ENCODE data around the gene INHBC.
A peak's percentile ranks its signal among the peaks of the same experiment; 100 is the strongest.

Gene INHBC

GRCh38 chr12:57455374-57456144 is 21.0 kb downstream of the INHBC start:
- DNase-seq, result no peak

DNA sequence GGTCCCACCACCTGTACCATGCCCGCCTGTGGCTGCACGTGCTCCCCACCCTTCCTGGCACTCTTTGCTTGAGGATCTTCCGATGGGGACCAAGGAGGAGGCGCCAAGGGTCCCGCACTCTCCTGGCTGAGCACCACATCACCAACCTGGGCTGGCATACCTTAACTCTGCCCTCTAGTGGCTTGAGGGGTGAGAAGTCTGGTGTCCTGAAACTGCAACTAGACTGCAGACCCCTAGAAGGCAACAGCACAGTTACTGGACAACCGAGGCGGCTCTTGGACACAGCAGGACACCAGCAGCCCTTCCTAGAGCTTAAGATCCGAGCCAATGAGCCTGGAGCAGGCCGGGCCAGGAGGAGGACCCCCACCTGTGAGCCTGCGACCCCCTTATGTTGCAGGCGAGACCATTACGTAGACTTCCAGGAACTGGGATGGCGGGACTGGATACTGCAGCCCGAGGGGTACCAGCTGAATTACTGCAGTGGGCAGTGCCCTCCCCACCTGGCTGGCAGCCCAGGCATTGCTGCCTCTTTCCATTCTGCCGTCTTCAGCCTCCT is 21.6 kb downstream of the INHBC start:
- DNase-seq, result peak; percentile 33 to 46

DNA sequence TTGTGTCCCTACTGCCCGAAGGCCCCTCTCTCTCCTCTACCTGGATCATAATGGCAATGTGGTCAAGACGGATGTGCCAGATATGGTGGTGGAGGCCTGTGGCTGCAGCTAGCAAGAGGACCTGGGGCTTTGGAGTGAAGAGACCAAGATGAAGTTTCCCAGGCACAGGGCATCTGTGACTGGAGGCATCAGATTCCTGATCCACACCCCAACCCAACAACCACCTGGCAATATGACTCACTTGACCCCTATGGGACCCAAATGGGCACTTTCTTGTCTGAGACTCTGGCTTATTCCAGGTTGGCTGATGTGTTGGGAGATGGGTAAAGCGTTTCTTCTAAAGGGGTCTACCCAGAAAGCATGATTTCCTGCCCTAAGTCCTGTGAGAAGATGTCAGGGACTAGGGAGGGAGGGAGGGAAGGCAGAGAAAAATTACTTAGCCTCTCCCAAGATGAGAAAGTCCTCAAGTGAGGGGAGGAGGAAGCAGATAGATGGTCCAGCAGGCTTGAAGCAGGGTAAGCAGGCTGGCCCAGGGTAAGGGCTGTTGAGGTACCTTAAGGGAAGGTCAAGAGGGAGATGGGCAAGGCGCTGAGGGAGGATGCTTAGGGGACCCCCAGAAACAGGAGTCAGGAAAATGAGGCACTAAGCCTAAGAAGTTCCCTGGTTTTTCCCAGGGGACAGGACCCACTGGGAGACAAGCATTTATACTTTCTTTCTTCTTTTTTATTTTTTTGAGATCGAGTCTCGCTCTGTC is 22.3 kb downstream of the INHBC start:
- no peak for DNase-seq

GRCh38 chr12:57458665-57459054 is 24.1 kb downstream of the INHBC start:
- DNase-seq, result no peak

- peak; percentile 88 to 92 for DNase-seq
These were observed 24.6 kb downstream of the INHBC start for GRCh38 chr12:57459055-57459749.

DNA sequence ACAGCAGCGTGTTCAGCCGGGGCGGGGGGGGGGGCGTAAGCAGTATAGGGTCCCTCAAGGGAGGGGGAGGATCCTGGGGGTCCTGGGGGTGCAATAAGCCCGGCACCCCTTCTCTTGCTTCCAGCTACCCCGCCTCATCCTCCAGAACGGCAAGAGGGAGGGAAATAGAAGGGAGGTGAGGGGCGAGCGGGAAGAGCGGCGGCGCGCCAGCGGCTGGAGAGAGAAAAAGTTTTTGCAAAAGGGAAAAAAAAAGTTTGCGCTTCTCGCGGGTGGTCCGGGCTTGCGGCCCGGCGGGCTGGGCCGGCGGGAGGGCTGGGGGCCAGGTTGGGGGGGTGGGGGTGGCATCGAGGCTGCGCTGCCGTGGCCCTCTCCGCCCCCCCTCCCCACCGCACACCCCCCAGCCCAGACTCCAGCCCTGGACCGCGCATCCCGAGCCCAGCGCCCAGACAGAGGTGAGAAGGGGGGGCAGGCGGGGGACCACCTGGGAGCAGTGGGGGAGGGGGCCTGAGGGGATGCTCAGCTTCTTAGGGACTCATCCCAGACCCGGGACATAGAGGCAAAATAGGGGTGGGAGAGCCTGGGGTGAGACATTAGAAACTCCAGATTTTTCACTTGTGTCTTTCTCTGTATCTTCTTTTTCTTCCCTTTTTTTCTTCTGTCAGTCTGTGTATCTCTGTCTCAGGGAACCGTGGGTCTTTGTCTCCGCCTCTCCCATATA is 25.3 kb downstream of the INHBC start, which contains the start of gene GLI1:
Gene GLI1 (plus strand): TSS at position 36 of the 718 bp plus-strand sequence. CDS start 3,907 bp downstream, outside the sequence.
- DNase-seq, result no peak

GRCh38 chr12:57460468-57460784 is 25.8 kb downstream of the INHBC start:
- DNase-seq, result peak in 1 of 2 experiments; percentile 7

DNA sequence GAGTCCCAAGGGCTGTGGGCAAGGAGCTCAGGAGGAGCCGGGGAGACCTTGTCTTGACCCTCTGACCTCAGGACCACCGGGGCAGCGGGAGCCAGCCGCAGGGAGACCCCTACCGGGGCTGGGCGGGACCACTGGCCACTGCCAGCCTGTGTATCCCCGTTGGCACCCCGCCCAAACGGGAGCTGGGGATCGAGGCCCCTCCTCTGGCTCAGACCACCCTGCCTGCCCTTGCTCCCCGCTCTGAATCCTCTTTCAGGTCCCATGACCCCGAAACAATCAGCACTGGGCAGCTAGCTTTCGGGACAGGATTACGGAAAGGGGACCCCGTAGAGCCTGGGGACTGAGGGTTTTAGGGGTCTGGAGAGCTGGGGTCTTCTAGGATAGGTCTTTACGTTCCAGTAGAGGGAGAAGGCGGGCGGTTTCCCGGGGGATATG is 26.3 kb downstream of the INHBC start:
- no peak for DNase-seq

DNA sequence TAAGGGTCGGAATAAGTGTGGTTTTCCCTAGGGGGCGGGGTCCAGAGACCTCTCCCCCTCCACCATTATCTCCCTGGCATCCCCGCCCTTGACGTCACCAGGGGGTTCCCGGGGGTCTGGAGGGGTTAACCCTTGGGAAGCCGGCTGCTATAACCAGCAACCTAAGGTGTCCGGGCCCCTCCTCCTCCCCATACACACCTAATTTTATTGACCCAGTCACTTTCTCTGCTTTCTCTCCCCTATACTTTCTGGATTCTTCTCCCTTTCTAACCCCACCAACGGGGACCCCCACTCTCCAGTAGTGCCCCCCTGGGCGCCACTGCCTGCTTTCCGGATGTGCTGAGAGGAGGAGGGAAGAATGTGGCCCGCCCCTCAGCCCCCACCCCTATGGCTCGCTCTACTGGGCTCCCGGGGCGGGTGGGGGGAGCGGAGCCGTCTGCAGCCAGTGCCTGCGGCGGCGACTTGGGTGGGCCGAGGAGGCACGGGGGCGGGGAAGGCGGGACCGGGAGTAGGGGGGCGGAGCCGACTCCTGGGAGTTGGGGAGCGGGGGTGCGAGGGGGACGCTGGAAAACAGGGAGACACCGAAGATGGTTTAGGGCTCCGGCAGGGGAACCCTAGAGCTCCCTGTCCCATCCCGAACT is 26.8 kb downstream of the INHBC start:
- peak; percentile 26 to 43 for DNase-seq

DNA sequence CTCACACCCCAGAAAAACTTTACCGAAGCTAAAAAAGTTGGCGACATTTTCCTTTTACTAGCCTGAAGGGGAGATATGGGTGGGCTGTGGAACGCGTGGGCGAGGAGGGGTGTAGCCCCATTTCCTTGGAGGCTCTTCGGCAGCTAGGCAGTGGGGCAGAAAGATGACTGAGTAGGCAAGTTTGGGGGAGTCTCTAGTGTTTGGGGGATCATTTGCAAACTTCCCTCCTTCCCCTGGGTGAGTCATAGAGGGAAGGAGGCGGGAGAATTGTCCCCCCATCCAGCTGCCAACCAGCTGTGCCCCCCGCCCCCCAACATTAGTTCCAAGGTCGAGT is 27.3 kb downstream of the INHBC start:
- DNase-seq, result peak in 1 of 2 experiments; percentile 12

DNA sequence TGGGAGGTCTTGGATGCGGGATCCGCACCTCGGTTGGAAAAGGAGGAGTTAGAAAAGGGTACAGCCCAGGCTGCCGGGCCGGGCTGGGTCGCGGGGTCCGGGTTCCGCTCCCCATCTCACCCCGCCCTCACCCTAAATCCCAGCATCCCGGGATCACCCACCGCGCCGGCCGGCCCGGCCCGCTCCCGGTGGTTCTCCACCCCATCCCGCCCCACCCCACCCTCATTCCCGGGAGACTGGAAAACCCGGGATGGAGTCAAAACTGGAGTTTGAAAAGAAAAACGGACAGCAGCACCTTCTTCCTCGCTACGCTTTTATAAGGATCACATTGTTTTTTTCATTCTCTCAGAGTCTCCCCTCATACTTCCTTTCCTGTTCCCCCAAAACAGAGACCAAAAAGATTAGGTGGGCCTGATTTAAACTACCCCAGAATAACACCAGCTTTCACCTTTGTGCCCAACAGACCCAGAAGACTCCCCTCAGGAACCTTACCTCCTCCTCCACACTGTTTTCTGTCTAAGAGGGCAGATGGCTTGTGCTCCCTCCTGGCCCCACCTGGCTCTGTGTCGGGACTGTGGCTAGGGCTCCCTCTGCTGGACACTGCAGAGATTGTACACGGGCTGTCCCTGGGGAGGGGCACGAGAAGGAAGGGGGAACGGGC is 27.8 kb downstream of the INHBC start:
- DNase-seq, result peak; percentile 82 to 86

GRCh38 chr12:57462912-57463253 is 28.3 kb downstream of the INHBC start:
- no peak for DNase-seq

- DNase-seq, result no peak
These were observed 30.0 kb downstream of the INHBC start for GRCh38 chr12:57464569-57464968.

DNA sequence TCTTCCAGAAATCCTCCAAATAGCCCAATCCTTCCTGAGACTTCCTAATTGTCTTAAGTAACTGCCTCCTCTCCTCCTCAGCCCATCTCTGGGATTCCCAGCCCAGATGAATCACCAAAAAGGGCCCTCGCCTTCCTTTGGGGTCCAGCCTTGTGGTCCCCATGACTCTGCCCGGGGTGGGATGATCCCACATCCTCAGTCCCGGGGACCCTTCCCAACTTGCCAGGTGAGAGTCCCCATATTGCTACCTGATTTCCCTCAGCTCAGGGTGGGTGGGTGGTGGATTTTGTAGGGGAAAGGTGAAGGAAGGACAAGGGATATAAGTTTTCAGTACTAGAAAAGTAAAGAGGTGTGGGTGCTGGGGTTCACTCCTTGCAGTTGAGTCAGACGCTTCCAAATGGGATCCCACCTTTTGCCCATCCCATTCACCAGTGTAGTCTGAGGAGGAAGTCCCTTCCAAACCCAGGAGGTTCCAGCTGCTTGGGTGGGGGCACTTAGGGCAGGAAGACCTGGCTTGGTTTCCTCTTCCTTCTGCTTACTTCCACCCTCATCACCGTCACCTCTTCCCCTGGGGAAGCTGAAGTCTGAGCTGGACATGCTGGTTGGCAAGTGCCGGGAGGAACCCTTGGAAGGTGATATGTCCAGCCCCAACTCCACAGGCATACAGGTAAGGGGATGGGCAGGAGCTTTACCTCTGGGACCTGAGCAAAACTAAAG is 30.6 kb downstream of the INHBC start:
- no peak for DNase-seq

GRCh38 chr12:57465747-57466505 is 31.3 kb downstream of the INHBC start:
- DNase-seq, result no peak

DNA sequence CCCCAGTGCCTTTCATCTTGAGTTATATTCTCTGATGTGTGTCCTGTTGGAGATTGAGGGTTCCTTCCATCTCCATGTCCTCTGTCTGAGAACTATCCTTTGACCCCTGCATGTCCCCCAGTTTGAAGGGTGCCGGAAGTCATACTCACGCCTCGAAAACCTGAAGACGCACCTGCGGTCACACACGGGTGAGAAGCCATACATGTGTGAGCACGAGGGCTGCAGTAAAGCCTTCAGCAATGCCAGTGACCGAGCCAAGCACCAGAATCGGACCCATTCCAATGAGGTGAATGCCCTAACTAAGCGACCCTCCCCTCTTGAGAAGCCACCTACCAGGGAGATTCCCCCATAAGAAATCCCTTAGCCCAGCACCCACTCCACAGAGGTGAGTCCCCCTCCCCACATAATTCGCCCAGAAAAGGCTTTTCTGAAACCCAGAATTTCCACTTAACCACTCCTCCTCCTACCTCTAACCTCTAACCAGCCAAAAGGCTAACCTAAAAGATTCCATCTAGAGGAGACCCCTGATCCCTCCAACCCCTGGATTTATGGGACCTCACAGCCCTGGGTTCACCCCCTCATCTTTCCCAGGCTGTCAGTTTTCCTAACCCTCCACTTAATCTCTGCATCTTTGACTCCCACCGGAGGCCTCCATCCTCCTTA is 32.8 kb downstream of the INHBC start:
- DNase-seq, result no peak

GRCh38 chr12:57467915-57468314 is 33.3 kb downstream of the INHBC start:
- DNase-seq, result no peak

- no peak for DNase-seq
These were observed 34.9 kb downstream of the INHBC start for GRCh38 chr12:57469296-57470164.

Measured in stimulated activated CD4-positive, alpha-beta T cell treated with anti-CD3 and anti-CD28 coated beads, Interleukin-4, amount 100 ng/mL, for 4 hours (primary cell).